Measurements from ENCODE around the gene PEPD.

DNA sequence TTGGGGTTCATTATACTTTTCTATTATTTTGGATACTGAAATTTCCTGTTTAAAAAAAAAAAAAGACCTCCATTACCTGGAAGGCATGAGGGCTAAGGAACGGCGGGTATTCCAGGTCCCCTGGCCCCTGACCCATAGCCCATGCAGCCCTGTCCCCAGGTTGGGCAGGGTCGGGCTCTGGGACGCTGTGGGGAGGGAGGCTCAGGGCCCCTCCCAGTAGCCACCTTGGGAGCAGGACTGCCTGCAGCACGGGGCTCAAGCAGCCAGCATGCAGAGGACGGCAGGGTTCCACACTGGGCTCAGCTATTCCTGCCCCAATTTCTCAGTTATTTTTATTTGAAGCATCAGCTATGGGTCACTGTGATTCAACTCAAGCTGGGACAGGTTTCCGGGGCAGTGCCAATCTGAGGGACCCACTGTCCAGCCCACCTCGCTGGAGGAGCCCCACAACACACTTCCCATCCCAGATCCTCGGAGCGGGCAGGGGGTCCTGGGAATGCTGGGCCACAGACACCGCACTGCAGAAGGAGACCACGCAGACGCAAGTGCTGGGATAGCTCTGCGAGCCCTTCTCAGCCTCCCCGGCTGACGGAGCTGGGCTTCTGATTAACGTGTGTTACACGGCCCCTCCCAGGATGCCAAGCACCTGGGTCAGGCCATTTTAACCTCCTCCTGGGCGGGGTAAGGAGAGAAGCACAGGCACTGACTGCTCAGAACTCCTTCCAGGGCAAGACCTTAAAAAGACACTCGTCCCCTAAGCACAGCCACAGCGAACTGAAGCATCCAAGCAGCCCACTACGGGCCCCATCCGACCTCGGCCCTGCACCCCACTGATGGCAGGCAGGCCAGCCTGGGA is 60.1 kb downstream of the PEPD start:
- no peak for TF ChIP-seq FOXA1 (IDR thresholded peaks at IDR 0.05)
- no peak for TF ChIP-seq BHLHE40 (IDR thresholded peaks at IDR 0.05; ENCODE audit: borderline replicate concordance)
- TF ChIP-seq SP1 (IDR thresholded peaks at IDR 0.05), result no peak
- no peak for TF ChIP-seq TARDBP (IDR thresholded peaks at IDR 0.05)
- no peak for TF ChIP-seq FOXM1 (IDR thresholded peaks at IDR 0.05; ENCODE audit: borderline replicate concordance)
- no peak for TF ChIP-seq ELF4 (IDR thresholded peaks at IDR 0.05)
- TF ChIP-seq ARNT (IDR thresholded peaks at IDR 0.05), result no peak
- TF ChIP-seq HDGF (IDR thresholded peaks at IDR 0.05; ENCODE audit: borderline replicate concordance), result no peak
- TF ChIP-seq, protein P1, sequence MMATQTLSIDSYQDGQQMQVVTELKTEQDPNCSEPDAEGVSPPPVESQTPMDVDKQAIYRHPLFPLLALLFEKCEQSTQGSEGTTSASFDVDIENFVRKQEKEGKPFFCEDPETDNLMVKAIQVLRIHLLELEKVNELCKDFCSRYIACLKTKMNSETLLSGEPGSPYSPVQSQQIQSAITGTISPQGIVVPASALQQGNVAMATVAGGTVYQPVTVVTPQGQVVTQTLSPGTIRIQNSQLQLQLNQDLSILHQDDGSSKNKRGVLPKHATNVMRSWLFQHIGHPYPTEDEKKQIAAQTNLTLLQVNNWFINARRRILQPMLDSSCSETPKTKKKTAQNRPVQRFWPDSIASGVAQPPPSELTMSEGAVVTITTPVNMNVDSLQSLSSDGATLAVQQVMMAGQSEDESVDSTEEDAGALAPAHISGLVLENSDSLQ (IDR thresholded peaks at IDR 0.05), result no peak
- no peak for TF ChIP-seq SUZ12 (IDR thresholded peaks at IDR 0.05)
- TF ChIP-seq LEF1 (IDR thresholded peaks at IDR 0.05; ENCODE audit: borderline replicate concordance), result no peak
- no peak for TF ChIP-seq L3MBTL2 (conservative IDR thresholded peaks at IDR 0.05)
- no peak for TF ChIP-seq ZNF384 (IDR thresholded peaks at IDR 0.05)
- TF ChIP-seq FOXK2 (IDR thresholded peaks at IDR 0.05), result no peak

Data from HEK293T (cell line).